GM19455 (cell line): ENCODE measurements around the gene DYRK1B.
"Not testable (repeated sequence)": the region's sequence is repeated elsewhere in the genome, so short reads cannot be mapped to it uniquely, and the experiment has no call there.

Source experiments
- ATAC-seq: cut with Tn5 transposase; IDR thresholded peaks from one replicate; pipeline ENCODE4 v1.9.1; 2021; ENCODE audit not compliant: unreplicated experiment

The DYRK1B gene

DNA sequence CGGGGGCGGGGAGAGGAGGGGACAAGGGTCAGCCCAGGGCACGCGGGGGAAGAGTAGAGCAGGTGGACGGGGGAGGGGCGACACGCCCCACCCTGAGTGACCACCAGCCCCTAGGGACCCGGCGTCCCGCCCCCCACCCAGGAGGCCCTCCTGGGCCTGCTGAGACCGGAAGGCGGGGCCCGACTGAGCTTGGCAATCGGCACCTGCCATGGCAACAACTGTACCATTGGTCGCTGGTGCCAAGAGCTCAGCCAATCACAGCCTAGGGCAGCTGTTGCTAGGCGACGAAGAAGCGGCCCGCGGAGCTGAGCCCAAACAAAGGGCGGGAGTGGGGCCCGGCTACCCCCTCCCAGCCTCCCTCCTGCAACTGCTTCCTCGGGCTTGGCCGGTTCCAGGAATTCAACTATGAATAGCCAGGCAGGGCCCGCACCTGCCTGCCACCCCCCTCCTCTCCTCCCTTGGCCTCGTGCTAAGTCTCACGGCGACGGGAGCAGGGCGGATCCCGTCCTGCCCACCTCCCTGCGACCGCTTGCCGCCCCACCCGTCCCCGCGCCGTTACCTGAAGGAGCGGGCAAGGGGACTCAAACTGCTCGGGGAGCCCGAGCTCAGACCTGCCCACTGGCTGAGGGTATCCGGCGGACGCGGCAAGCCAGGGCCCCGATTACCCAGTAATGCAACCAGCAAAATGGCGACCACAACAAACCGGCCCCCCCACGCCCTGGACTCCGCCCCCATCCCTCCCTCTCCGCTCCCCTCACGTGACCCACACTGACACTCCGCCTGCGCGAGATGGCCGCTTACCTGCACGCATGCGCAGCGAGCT is at the start of gene DYRK1B:
DYRK1B (minus strand) TSS at position 699 of the 823 bp plus-strand sequence. CDS start 2,295 bp downstream, outside the sequence.
- peak; percentile 83 for ATAC-seq

DNA sequence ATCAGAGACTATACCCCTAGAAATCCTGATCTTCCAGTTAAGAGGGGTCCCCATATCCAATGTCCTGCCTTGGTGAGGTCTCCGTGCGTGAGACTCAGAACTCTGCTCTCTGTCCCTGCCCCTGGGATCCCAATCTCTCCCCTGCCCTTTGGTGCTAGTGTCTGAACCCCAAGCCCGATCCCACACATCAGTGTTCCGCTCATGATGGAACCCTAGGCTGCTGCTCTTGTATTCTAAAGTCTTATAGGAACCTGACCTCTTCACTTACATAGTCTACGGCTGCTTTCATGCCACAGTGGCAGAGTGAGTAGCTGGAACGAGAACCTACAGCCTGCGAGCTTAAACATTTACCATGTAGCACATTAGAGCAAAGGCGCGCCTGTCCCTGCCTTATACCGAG is 48.7 kb upstream of the DYRK1B start:
- ATAC-seq, result not testable (repeated sequence)

DNA sequence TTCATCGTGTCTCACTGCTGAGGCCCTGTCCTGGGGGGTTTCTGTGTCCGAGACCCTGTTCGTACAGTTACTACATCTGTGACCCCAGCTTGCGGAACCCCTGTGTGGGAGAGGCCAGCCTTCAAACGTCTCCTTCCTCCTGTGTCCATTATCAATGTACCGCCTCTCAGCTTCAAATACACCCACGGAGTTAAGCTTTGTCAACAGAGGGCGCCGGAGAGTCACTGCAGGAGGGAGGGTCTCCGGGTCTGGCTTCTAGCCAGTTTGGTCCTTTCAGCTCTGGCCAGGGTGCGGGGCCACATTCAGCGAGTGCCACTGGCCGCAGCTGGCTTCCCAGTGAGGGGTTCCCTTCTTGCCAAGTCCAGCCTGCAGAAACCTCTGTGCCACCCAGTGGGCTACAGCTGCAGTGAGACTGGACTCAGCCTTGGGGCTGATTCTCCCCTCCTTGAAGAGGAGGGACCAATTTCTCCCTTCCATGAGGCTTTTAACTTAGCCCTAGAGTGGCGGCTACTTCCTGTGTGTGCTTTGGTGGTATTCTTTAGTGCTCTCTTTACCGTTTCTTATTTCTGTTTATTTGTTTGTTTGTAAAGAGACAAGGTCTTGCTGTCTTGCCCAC is 47.6 kb upstream of the DYRK1B start:
- not testable (repeated sequence) for ATAC-seq

GRCh38 chr19:39880241-39880640 is 46.3 kb upstream of the DYRK1B start:
- ATAC-seq, result not testable (repeated sequence)

DNA sequence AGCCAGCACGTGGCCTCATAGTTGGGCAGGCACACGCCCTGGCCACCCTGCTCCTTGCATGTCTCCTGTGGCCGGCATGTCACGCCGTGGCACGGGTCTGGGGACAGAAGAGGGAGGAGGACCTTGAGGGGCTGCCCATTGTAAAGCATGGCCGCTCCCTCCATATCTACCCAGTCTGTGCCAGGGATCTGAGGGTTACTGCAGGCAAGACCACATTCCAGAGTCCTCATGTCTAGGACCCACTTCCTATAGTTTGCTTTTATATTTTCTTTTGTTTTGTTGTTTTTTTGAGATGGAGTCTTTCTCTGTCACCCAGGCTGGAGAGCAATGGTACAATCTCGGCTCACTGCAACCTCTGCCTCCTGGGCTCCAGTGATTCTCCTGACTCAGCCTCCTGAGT is 45.8 kb upstream of the DYRK1B start:
- not testable (repeated sequence) for ATAC-seq

- not testable (repeated sequence) for ATAC-seq
These were observed 44.9 kb upstream of the DYRK1B start for GRCh38 chr19:39878866-39879265.

DNA sequence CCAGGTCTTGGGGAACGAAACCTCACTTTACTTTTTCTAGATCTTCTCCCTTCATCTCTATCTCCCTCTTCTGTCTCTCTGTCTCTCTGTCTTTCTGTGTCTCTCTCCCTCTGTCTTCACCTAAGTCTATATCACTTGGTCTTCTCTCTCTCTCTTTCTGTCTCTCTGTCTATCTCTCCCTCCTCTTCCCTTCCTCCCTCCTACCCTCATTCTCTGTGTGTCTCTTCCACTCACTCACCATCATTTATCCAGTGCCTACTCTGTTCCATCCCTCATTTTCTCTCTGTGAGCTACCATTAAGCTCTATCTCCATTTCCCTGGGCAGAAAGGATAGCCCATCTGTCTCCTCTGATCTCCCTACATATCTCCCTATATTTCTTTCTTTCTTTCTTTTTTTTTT is 44.4 kb upstream of the DYRK1B start:
- no peak for ATAC-seq

- ATAC-seq, result not testable (repeated sequence)
These were observed 44.0 kb upstream of the DYRK1B start for GRCh38 chr19:39877982-39878381.

- ATAC-seq, result not testable (repeated sequence)
These were observed 43.5 kb upstream of the DYRK1B start for GRCh38 chr19:39877488-39877887.

DNA sequence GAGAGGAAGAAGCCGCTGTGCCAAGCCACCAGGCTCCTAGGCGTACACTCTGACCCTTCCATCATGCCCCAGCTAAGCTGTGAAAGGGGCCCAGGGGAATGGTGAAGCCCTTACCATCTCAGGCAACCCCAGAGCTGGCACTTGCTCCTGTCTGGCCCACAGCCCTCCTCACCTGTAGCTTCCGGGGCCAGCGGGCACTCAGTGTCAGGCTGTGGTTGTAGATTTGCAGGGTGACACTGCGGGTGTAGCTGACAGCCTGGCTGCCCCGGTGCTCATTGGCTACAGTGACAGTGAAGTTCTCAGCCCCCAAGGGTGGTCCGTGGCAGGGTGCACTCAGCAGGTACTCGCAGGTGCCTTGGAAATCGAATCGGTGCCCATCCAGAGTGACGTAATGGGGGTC is 42.5 kb upstream of the DYRK1B start:
- ATAC-seq, result not testable (repeated sequence)

GRCh38 chr19:39875401-39875864 is 41.5 kb upstream of the DYRK1B start:
- ATAC-seq, result not testable (repeated sequence)

GRCh38 chr19:39874404-39874803 is 40.4 kb upstream of the DYRK1B start:
- no peak for ATAC-seq

GRCh38 chr19:39873385-39873784 is 39.4 kb upstream of the DYRK1B start:
- ATAC-seq, result no peak

DNA sequence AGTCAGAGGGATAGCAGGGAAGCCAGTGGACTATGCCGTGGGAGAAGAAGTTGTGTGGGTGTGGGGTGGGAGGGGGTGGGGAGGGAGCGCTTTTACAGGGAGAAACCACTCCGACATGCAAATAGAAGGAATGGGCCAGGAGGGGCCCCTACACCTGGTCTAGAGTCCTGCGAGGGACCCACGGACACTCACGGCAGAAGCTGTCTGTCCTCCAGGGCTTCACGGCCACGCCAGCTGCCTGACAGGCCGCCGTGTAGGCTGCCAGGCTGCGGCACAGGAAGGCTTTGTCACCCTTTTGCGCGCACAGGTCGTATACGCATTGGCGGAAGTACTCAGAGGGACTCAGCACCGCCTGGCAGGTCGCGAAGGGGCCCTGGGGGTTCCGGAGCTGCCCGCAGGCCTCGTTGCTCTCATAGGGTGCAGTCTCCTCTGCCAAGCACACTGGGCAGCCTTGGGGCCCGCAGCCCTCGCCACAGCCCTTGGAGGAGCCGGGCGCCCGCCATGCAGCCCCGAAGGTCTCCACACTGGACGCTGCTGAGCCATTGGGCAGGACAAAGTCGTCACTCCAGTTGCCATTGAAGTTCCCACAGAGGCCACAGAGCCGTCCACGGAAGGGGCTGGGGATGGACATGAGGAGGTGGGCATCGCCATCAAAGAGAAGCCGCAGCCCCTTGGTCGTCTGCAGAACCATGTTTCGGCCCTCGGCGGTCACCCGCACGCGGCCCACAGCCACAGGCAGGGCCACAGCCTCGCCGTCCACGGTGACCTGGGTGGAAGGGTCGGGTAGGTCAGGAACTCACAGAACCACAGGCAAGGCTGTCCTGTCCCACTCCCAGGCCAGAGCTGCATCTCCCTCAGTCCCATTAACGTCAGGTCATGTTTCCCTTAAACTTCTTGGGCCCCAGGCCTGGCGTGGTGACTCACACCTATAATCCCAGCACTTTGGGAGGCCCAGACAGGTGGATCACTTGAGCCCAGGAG is 38.2 kb upstream of the DYRK1B start:
- no peak for ATAC-seq

DNA sequence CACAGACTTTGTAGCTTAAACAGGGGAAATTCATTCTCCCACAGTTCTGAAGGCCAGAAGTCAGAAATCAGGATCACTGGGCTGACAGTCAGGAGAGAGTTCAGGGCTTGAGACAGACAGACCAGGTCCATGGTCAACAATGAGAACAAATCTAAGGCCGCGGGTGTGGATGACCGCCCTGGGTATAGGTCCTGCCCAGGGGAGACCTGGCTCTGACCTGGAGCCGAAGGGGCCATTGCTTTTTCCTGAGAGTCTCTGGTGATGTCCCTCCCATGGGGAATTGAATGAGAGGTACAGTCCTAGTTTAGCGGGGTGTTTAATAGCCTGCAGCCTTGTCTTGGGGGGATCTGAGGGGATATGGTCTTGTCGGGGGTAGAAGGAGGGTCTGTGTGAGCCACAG is 37.4 kb upstream of the DYRK1B start:
- no peak for ATAC-seq

- no peak for ATAC-seq
These were observed 36.4 kb upstream of the DYRK1B start for GRCh38 chr19:39870171-39870971.

DNA sequence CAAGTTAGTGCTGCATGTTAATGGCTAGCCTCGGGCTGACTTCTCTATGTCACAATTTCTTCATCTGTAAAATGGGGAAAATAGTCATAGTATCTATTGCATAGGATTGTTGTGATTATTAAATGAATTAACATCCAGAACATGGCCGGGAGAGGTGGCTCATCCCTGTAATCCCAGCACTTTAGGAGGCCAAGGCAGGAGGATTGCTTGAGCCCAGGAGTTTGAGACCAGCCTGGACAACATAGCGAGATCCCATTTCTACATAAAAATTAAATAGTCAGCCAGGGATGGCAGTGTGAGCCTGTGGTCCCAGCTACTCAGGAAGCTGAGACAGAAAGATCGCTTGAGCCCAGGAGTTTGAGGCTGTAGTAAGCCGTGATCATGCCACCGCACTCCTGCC is 34.0 kb upstream of the DYRK1B start:
- no peak for ATAC-seq

- ATAC-seq, result no peak
These were observed 33.2 kb upstream of the DYRK1B start for GRCh38 chr19:39867133-39867532.

DNA sequence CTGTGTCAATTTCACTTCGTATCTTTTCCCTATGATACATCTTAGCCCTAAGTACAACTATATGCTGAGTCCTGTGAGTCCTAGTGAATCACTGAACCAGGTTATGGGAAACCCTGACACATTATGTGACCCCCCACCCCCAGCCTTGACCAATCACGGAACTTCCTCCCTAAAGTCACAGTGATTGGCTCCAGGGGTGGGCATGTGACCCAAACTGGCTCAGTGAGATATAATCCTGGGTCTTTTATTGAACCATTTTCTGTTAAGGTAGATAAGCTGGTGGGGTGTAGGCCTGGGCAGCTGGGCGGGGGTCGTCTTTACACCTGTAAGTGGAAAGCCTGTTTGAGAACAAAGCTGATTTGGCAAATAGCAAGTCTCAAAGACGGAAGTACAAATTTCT is 32.0 kb upstream of the DYRK1B start:
- no peak for ATAC-seq

DNA sequence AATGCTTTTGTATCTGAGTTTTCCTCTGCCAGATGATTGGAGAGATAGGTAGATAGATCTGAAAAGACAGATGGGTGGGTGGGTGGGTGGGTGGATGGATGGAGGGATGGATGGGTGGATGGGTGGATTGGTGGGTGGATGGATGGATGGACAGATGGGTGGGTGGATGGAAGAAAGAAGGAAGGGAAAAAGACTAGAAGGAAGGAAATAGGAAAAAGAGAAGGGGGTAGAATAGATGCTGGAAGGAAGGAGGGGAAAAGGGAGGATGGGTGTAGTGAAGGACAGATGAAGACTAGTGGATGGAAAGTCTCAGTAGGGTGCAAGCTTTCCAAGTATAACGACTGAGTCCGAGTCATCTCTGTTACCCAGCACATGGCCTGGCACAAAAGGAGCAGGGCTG is 31.2 kb upstream of the DYRK1B start:
- ATAC-seq, result no peak
